HEK293 (cell line): ENCODE data around the gene AMIGO1.

Experiments
- BCL11A ChIP-seq: fragments of 450-650 bp; formaldehyde crosslinking; IDR thresholded peaks from 2 replicates; pipeline ENCODE4 v1.5.1; 2016; ENCODE audit warnings: low read depth, missing biosample characterization, missing genetic modification characterization
- BCL11B ChIP-seq: fragments of 450-650 bp; formaldehyde crosslinking; IDR thresholded peaks from 2 replicates; pipeline ENCODE4 v1.5.1; 2016; ENCODE audit warnings: low read depth, missing biosample characterization, missing genetic modification characterization
- EGR2 ChIP-seq: fragments of 450-650 bp; formaldehyde crosslinking; IDR thresholded peaks from 2 replicates; pipeline ENCODE4 v1.5.1; 2016; ENCODE audit warnings: low read depth, missing biosample characterization, missing genetic modification characterization
- KLF16 ChIP-seq: fragments of 450-650 bp; formaldehyde crosslinking; IDR thresholded peaks from 2 replicates; pipeline ENCODE4 v1.5.1; 2017; ENCODE audit warnings: missing biosample characterization, missing genetic modification characterization
- KLF7 ChIP-seq: fragments of 450-650 bp; formaldehyde crosslinking; IDR thresholded peaks from 2 replicates; pipeline ENCODE4 v1.5.1; 2016; ENCODE audit warnings: missing biosample characterization, missing genetic modification characterization, borderline replicate concordance
- SALL2 ChIP-seq: fragments of 450-650 bp; formaldehyde crosslinking; IDR thresholded peaks from 2 replicates; pipeline ENCODE4 v1.5.0; 2017; ENCODE audit warnings: missing biosample characterization, mild to moderate bottlenecking, missing genetic modification characterization, borderline replicate concordance
- SP2 ChIP-seq: fragments of 450-650 bp; formaldehyde crosslinking; IDR thresholded peaks from 2 replicates; pipeline ENCODE4 v1.5.1; 2016; ENCODE audit warnings: missing biosample characterization, missing genetic modification characterization
- YY2 ChIP-seq: fragments of 450-650 bp; formaldehyde crosslinking; IDR thresholded peaks from 2 replicates; pipeline ENCODE4 v1.5.1; 2016; ENCODE audit warnings: missing biosample characterization, missing genetic modification characterization
- ZBTB20 ChIP-seq: fragments of 450-650 bp; formaldehyde crosslinking; IDR thresholded peaks from 2 replicates; pipeline ENCODE4 v1.5.1; 2016; ENCODE audit warnings: missing biosample characterization, missing genetic modification characterization
- ZBTB48 ChIP-seq: fragments of 450-650 bp; formaldehyde crosslinking; IDR thresholded peaks from 2 replicates; pipeline ENCODE4 v1.5.1; 2016; ENCODE audit warnings: missing biosample characterization, missing genetic modification characterization
- ZFP37 ChIP-seq: fragments of 450-650 bp; formaldehyde crosslinking; IDR thresholded peaks from 2 replicates; pipeline ENCODE4 v1.5.1; 2016; ENCODE audit warnings: missing biosample characterization, missing genetic modification characterization
- ZNF114 ChIP-seq: fragments of 450-650 bp; formaldehyde crosslinking; IDR thresholded peaks from 2 replicates; pipeline ENCODE4 v1.5.0; 2017; ENCODE audit warnings: missing biosample characterization, missing genetic modification characterization
- ZNF324 ChIP-seq: fragments of 450-650 bp; formaldehyde crosslinking; IDR thresholded peaks from 2 replicates; pipeline ENCODE4 v1.5.1; 2016; ENCODE audit warnings: missing biosample characterization, missing genetic modification characterization
- ZNF335 ChIP-seq: fragments of 450-650 bp; formaldehyde crosslinking; conservative IDR thresholded peaks from 2 replicates; pipeline ENCODE4 v1.5.1; 2016; ENCODE audit warnings: missing biosample characterization, missing genetic modification characterization
- ZNF394 ChIP-seq: fragments of 450-650 bp; formaldehyde crosslinking; IDR thresholded peaks from 2 replicates; pipeline ENCODE4 v1.5.1; 2016; ENCODE audit warnings: missing biosample characterization, missing genetic modification characterization, mild to moderate bottlenecking, moderate library complexity, borderline replicate concordance
- ZNF423 ChIP-seq: fragments of 450-650 bp; formaldehyde crosslinking; IDR thresholded peaks from 2 replicates; pipeline ENCODE4 v1.5.1; 2016; ENCODE audit warnings: missing biosample characterization, missing genetic modification characterization
- ZNF629 ChIP-seq: fragments of 450-650 bp; formaldehyde crosslinking; IDR thresholded peaks from 2 replicates; pipeline ENCODE4 v1.5.1; 2017; ENCODE audit warnings: missing biosample characterization, missing genetic modification characterization
- ZNF707 ChIP-seq: fragments of 450-650 bp; formaldehyde crosslinking; IDR thresholded peaks from 2 replicates; pipeline ENCODE4 v1.5.1; 2016; ENCODE audit warnings: missing biosample characterization, missing genetic modification characterization
- TF ChIP-seq, protein P1 (sequence below): fragments of 450-650 bp; formaldehyde crosslinking; IDR thresholded peaks from 2 replicates; pipeline ENCODE4 v1.5.1; 2016; ENCODE audit warnings: missing biosample characterization, missing genetic modification characterization
- TF ChIP-seq, protein P2 (sequence below): fragments of 450-650 bp; formaldehyde crosslinking; IDR thresholded peaks from 2 replicates; pipeline ENCODE4 v1.5.1; 2016; ENCODE audit warnings: missing biosample characterization, missing genetic modification characterization
- TF ChIP-seq, protein P3 (sequence below): fragments of 450-650 bp; formaldehyde crosslinking; IDR thresholded peaks from 2 replicates; pipeline ENCODE4 v1.5.1; 2017; ENCODE audit warnings: missing biosample characterization, missing genetic modification characterization
- TF ChIP-seq, protein P4 (sequence below): fragments of 450-650 bp; formaldehyde crosslinking; optimal IDR thresholded peaks from 2 replicates; pipeline ENCODE3; 2016; ENCODE audit warnings: missing biosample characterization, mild to moderate bottlenecking, missing genetic modification characterization
- TF ChIP-seq, protein P5 (sequence below): fragments of 450-650 bp; formaldehyde crosslinking; IDR thresholded peaks from 2 replicates; pipeline ENCODE4 v1.5.1; 2016; ENCODE audit warnings: missing biosample characterization, missing genetic modification characterization
- TF ChIP-seq, protein P6 (sequence below): fragments of 450-650 bp; formaldehyde crosslinking; IDR thresholded peaks from 2 replicates; pipeline ENCODE4 v1.5.1; 2016; ENCODE audit warnings: missing biosample characterization, missing genetic modification characterization
- TF ChIP-seq, protein P7 (sequence below): fragments of 450-650 bp; formaldehyde crosslinking; IDR thresholded peaks from 2 replicates; pipeline ENCODE4 v1.5.1; 2016; ENCODE audit warnings: missing biosample characterization, missing genetic modification characterization
- TF ChIP-seq, protein P8 (sequence below): fragments of 450-650 bp; formaldehyde crosslinking; IDR thresholded peaks from 2 replicates; pipeline ENCODE4 v1.5.1; 2017; ENCODE audit warnings: missing biosample characterization, missing genetic modification characterization

AMIGO1 gene

DNA sequence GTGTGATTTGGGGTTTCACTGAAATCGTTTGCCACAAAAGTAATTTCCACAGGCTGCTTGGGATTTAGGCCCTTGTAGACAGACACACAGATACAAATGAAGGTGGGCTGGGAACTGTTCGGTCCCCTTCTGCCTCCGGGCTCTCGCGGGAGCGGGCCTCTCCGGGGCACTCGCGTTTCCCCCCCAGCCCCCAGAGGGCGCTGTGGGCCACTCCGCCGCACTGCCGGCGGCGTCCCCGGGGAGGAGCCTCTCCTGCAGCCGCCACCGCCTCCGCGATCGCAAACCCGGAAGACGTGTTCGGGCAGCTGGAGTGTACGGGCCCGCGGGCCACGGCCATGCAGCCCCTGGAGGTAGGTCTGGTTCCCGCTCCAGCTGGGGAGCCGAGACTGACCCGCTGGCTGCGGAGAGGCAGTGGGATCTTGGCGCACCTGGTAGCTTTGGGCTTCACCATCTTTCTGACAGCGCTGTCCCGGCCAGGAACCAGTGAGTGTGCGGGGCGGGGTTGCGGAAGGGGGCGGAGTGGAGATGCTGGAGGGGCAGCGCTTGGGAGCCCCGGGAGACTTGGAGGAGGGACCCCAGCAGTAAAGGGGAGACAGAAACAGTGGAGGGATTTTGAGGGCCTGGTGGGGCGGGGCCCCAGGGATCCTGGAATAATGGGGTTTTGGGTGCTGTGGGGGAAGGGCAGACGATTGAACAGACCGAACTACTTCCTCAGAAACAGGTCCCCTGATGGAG, 15.6 kb downstream of the AMIGO1 start, which contains the start of gene CYB561D1 (continued):
- TF ChIP-seq ZNF423 (tag by site-specific recombination), result no peak
- TF ChIP-seq, protein P1, sequence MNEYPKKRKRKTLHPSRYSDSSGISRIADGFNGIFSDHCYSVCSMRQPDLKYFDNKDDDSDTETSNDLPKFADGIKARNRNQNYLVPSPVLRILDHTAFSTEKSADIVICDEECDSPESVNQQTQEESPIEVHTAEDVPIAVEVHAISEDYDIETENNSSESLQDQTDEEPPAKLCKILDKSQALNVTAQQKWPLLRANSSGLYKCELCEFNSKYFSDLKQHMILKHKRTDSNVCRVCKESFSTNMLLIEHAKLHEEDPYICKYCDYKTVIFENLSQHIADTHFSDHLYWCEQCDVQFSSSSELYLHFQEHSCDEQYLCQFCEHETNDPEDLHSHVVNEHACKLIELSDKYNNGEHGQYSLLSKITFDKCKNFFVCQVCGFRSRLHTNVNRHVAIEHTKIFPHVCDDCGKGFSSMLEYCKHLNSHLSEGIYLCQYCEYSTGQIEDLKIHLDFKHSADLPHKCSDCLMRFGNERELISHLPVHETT (tag by site-specific recombination), result peak; percentile 65; the same call in 1 of the 2 replicates
- TF ChIP-seq KLF16 (tag by site-specific recombination), result peak; percentile 96
- TF ChIP-seq ZNF707, result no peak
- TF ChIP-seq ZNF324, result peak; percentile 68; the same call in 1 of the 2 replicates
- no peak; the same call in 1 of the 2 replicates for TF ChIP-seq KLF7 (tag by site-specific recombination)
- peak; percentile 48; the same call in 1 of the 2 replicates for TF ChIP-seq ZBTB48 (tag by site-specific recombination)
- TF ChIP-seq, protein P2, sequence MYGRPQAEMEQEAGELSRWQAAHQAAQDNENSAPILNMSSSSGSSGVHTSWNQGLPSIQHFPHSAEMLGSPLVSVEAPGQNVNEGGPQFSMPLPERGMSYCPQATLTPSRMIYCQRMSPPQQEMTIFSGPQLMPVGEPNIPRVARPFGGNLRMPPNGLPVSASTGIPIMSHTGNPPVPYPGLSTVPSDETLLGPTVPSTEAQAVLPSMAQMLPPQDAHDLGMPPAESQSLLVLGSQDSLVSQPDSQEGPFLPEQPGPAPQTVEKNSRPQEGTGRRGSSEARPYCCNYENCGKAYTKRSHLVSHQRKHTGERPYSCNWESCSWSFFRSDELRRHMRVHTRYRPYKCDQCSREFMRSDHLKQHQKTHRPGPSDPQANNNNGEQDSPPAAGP, result peak; percentile 64
- TF ChIP-seq ZNF629 (tag by site-specific recombination), result peak; percentile 62
- TF ChIP-seq, protein P3, sequence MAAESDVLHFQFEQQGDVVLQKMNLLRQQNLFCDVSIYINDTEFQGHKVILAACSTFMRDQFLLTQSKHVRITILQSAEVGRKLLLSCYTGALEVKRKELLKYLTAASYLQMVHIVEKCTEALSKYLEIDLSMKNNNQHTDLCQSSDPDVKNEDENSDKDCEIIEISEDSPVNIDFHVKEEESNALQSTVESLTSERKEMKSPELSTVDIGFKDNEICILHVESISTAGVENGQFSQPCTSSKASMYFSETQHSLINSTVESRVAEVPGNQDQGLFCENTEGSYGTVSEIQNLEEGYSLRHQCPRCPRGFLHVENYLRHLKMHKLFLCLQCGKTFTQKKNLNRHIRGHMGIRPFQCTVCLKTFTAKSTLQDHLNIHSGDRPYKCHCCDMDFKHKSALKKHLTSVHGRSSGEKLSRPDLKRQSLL (tag by site-specific recombination), result 0 out of 2 replicates have a peak, but pooled peaks have one; percentile 66
- TF ChIP-seq SALL2 (tag by site-specific recombination), result no peak
- TF ChIP-seq, protein P4, sequence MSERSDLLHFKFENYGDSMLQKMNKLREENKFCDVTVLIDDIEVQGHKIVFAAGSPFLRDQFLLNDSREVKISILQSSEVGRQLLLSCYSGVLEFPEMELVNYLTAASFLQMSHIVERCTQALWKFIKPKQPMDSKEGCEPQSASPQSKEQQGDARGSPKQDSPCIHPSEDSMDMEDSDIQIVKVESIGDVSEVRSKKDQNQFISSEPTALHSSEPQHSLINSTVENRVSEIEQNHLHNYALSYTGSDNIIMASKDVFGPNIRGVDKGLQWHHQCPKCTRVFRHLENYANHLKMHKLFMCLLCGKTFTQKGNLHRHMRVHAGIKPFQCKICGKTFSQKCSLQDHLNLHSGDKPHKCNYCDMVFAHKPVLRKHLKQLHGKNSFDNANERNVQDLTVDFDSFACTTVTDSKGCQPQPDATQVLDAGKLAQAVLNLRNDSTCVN (tag by site-specific recombination), result peak; percentile 92
- peak; percentile 83 for TF ChIP-seq ZFP37 (tag by site-specific recombination)
- peak; percentile 86 for TF ChIP-seq SP2 (tag by site-specific recombination)
- TF ChIP-seq, protein P5, sequence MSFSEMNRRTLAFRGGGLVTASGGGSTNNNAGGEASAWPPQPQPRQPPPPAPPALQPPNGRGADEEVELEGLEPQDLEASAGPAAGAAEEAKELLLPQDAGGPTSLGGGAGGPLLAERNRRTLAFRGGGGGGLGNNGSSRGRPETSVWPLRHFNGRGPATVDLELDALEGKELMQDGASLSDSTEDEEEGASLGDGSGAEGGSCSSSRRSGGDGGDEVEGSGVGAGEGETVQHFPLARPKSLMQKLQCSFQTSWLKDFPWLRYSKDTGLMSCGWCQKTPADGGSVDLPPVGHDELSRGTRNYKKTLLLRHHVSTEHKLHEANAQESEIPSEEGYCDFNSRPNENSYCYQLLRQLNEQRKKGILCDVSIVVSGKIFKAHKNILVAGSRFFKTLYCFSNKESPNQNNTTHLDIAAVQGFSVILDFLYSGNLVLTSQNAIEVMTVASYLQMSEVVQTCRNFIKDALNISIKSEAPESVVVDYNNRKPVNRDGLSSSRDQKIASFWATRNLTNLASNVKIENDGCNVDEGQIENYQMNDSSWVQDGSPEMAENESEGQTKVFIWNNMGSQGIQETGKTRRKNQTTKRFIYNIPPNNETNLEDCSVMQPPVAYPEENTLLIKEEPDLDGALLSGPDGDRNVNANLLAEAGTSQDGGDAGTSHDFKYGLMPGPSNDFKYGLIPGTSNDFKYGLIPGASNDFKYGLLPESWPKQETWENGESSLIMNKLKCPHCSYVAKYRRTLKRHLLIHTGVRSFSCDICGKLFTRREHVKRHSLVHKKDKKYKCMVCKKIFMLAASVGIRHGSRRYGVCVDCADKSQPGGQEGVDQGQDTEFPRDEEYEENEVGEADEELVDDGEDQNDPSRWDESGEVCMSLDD (tag by site-specific recombination), result peak; percentile 72
- peak; percentile 88 for TF ChIP-seq ZBTB20 (tag by site-specific recombination)
- TF ChIP-seq ZNF335, result peak; percentile 91
- TF ChIP-seq, protein P6, sequence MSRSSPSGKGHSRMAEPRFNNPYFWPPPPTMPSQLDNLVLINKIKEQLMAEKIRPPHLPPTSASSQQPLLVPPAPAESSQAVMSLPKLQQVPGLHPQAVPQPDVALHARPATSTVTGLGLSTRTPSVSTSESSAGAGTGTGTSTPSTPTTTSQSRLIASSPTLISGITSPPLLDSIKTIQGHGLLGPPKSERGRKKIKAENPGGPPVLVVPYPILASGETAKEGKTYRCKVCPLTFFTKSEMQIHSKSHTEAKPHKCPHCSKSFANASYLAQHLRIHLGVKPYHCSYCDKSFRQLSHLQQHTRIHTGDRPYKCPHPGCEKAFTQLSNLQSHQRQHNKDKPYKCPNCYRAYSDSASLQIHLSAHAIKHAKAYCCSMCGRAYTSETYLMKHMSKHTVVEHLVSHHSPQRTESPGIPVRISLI, result no peak
- no peak; the same call in 1 of the 2 replicates for TF ChIP-seq ZNF394 (tag by site-specific recombination)
- no peak for TF ChIP-seq ZNF114 (tag by site-specific recombination)
- TF ChIP-seq EGR2, result peak; percentile 84
- TF ChIP-seq BCL11A, result peak; percentile 18; the same call in 1 of the 2 replicates
- no peak for TF ChIP-seq BCL11B
- TF ChIP-seq, protein P7, sequence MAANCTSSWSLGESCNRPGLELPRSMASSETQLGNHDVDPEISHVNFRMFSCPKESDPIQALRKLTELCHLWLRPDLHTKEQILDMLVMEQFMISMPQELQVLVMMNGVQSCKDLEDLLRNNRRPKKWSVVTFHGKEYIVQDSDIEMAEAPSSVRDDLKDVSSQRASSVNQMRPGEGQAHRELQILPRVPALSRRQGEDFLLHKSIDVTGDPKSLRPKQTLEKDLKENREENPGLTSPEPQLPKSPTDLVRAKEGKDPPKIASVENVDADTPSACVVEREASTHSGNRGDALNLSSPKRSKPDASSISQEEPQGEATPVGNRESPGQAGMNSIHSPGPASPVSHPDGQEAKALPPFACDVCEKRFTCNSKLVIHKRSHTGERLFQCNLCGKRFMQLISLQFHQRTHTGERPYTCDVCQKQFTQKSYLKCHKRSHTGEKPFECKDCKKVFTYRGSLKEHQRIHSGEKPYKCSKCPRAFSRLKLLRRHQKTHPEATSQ (tag by site-specific recombination), result peak; percentile 81
- TF ChIP-seq YY2, result 0 out of 2 replicates have a peak, but pooled peaks have one; percentile 47
- TF ChIP-seq, protein P8, sequence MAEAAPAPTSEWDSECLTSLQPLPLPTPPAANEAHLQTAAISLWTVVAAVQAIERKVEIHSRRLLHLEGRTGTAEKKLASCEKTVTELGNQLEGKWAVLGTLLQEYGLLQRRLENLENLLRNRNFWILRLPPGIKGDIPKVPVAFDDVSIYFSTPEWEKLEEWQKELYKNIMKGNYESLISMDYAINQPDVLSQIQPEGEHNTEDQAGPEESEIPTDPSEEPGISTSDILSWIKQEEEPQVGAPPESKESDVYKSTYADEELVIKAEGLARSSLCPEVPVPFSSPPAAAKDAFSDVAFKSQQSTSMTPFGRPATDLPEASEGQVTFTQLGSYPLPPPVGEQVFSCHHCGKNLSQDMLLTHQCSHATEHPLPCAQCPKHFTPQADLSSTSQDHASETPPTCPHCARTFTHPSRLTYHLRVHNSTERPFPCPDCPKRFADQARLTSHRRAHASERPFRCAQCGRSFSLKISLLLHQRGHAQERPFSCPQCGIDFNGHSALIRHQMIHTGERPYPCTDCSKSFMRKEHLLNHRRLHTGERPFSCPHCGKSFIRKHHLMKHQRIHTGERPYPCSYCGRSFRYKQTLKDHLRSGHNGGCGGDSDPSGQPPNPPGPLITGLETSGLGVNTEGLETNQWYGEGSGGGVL (tag by site-specific recombination), result peak; percentile 52; the same call in 1 of the 2 replicates
